Measurements from ENCODE around the gene KCNH1.

The KCNH1 gene

GRCh38 chr1:210748796-210749195 lies 385.2 kb downstream of the KCNH1 start:
- FAIRE-seq: no peak

GRCh38 chr1:210747890-210748289 lies 386.1 kb downstream of the KCNH1 start:
- FAIRE-seq: no peak

- no peak for FAIRE-seq
Observed at GRCh38 chr1:210747112-210747511, 386.8 kb downstream of the KCNH1 start.

GRCh38 chr1:210746024-210746731 lies 387.8 kb downstream of the KCNH1 start:
- no peak for FAIRE-seq

GRCh38 chr1:210743038-210743437 lies 390.9 kb downstream of the KCNH1 start:
- no peak for FAIRE-seq

- no peak for FAIRE-seq
Observed at GRCh38 chr1:210741564-210741963, 392.4 kb downstream of the KCNH1 start.

GRCh38 chr1:210739627-210740026 lies 394.3 kb downstream of the KCNH1 start:
- FAIRE-seq: no peak

- FAIRE-seq: no peak
Observed at GRCh38 chr1:210738256-210738655, 395.7 kb downstream of the KCNH1 start.

GRCh38 chr1:210736713-210737112 lies 397.2 kb downstream of the KCNH1 start:
- FAIRE-seq: no peak

- FAIRE-seq: no peak
Observed at GRCh38 chr1:210731597-210731996, 402.4 kb downstream of the KCNH1 start.

GRCh38 chr1:210731193-210731592 lies 402.8 kb downstream of the KCNH1 start:
- FAIRE-seq: no peak

- no peak for FAIRE-seq
Observed at GRCh38 chr1:210730023-210730422, 403.9 kb downstream of the KCNH1 start.

- no peak for FAIRE-seq
Observed at GRCh38 chr1:210728437-210729149, 405.4 kb downstream of the KCNH1 start.

- FAIRE-seq: no peak
Observed at GRCh38 chr1:210727709-210728108, 406.2 kb downstream of the KCNH1 start.

GRCh38 chr1:210726621-210727020 lies 407.3 kb downstream of the KCNH1 start:
- no peak for FAIRE-seq

- no peak for FAIRE-seq
Observed at GRCh38 chr1:210724768-210725167, 409.2 kb downstream of the KCNH1 start.

- no peak for FAIRE-seq
Observed at GRCh38 chr1:210723646-210724045, 410.3 kb downstream of the KCNH1 start.

GRCh38 chr1:210722410-210723081 lies 411.4 kb downstream of the KCNH1 start:
- FAIRE-seq: no peak

- FAIRE-seq: no peak
Observed at GRCh38 chr1:210715072-210715471, 418.9 kb downstream of the KCNH1 start.

GRCh38 chr1:210711825-210712612 lies 421.9 kb downstream of the KCNH1 start:
- no peak for FAIRE-seq

- no peak for FAIRE-seq
Observed at GRCh38 chr1:210709701-210710100, 424.2 kb downstream of the KCNH1 start.

GRCh38 chr1:210707300-210708240 lies 426.4 kb downstream of the KCNH1 start:
- no peak for FAIRE-seq

Data from G401.6 (cell line).